SJSA1 (cell line): ENCODE data around the gene TDRD12. TPM values are rescaled to one million over a fixed set of nuclear protein-coding genes. Genes with fewer than 3 reads are reported as not detected.
"Not testable (repeated sequence)": the region's sequence is repeated elsewhere in the genome, so short reads cannot be mapped to it uniquely, and the experiment has no call there.

Experiments
- DNase-seq, 2 experiments: peaks; one replicate each; pipeline ENCODE4 v3.0.0-alpha.2; 2015 to 2020; ENCODE audit warnings: low spot score in 2 of 2, low read depth in 1 of 2
- H3K27ac ChIP-seq: fragments of 250-450 bp; sonication (Bioruptor Pico); 2 replicates; pipeline ENCODE4 v1.5.1; 2020; ENCODE audit warnings: mild to moderate bottlenecking, moderate library complexity
- H3K27me3 ChIP-seq: fragments of 250-450 bp; sonication (Bioruptor Pico); replicated peaks from 2 replicates; pipeline ENCODE4 v1.5.1; 2020; ENCODE audit warnings: mild to moderate bottlenecking, moderate library complexity
- H3K36me3 ChIP-seq: fragments of 250-450 bp; sonication (Bioruptor Pico); 2 replicates; pipeline ENCODE4 v1.5.1; 2020; ENCODE audit warnings: mild to moderate bottlenecking
- H3K4me1 ChIP-seq: fragments of 250-450 bp; sonication (Bioruptor Pico); replicated peaks from 2 replicates; pipeline ENCODE4 v1.6.1; 2021; ENCODE audit warnings: mild to moderate bottlenecking
- H3K4me3 ChIP-seq: fragments of 250-450 bp; sonication (Bioruptor Pico); 2 replicates; pipeline ENCODE4 v1.5.1; 2020; ENCODE audit warnings: mild to moderate bottlenecking
- H3K9me3 ChIP-seq: fragments of 250-450 bp; sonication (Bioruptor Pico); replicated peaks from 2 replicates; pipeline ENCODE4 v1.5.1; 2020; ENCODE audit warnings: mild to moderate bottlenecking
- total RNA-seq: library from RNA; depleted of rRNA; stranded (reverse); fragments of >200 nt; shearing (Covaris generic); gene quantifications from 2 replicates; pipeline ENCODE4 v1.2.3, GENCODE V29; 2014

The TDRD12 gene
- total RNA-seq, 1 experiment from 2014 or later, result 0.05 TPM

DNA sequence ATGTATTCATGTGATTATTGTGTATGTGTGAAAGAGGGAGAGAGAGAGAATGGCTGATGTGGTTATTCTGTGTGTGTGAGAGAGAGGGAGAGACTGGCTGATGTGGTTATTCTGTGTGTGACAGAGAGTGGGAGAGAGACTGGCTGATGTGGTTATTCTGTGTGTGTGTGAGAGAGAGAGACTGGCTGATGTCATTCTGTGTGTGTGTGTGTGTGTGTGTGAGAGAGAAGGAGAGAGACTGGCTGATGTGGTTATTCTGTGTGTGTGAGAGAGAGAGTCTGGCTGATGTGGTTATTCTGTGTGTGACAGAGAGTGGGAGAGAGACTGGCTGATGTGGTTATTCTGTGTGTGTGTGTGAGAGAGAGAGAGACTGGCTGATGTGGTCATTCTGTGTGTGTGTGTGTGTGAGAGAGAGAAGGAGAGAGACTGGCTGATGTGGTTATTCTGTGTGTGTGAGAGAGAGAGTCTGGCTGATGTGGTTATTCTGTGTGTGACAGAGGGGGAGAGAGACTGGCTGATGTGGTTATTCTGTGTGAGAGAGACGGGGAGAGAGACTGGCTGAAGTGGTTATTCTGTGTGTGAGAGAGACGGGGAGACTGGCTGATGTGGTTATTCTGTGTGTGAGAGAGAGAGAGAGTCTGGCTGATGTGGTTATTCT is 26.2 kb downstream of the TDRD12 start:
- not testable (repeated sequence) for H3K4me3 ChIP-seq, DNase-seq, H3K27ac ChIP-seq, H3K9me3 ChIP-seq, H3K4me1 ChIP-seq, H3K36me3 ChIP-seq
- H3K27me3 ChIP-seq, result peaks cover 11% of the 10 kb centered on the region; the same call in 1 of the 2 replicates

DNA sequence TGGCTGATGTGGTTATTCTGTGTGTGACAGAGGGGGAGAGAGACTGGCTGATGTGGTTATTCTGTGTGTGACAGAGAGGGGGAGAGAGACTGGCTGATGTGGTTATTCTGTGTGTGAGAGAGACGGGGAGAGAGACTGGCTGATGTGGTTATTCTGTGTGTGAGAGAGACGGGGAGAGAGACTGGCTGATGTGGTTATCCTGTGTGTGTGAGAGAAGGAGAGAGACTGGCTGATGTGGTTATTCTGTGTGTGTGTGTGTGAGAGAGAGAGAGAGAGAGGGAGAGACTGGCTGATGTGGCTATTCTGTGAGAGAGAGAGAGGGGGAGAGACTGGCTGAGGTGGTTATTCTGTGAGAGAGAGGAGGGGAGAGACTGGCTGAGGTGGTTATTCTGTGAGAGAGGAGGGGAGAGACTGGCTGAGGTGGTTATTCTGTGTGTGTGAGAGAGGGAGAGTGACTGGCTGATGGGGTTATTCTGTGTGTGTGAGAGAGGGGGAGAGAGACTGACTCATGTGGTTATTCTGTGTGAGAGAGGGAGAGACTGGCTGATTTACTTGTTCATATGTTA is 27.1 kb downstream of the TDRD12 start:
- not testable (repeated sequence) for H3K36me3 ChIP-seq, H3K27me3 ChIP-seq, H3K4me3 ChIP-seq, H3K27ac ChIP-seq, H3K4me1 ChIP-seq, H3K9me3 ChIP-seq
- peak in 1 of 2 experiments; percentile 4 for DNase-seq

DNA sequence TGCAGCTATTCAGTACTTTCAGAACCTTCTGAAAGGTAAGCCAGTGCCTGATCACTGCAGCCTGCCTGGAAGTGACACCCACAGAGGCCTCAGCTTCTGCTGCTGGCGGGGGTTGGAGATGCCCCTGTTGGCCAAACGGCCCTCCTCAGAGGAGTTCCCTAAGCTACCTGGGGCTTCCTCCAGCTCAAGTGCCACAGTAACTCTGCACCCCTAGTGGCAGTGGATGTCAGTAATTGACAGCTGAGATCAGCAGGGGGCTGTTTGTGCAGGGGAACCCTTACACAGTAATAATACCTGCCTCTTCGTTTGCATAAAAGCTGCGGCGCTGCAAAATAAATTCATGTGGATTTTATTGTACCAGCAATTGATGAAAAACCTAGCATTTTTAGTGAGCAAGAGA is 28.9 kb downstream of the TDRD12 start:
- DNase-seq, result no peak
- Histone ChIP-seq H3K36me3 (no peaks in the 10 kb centered on the region), H3K27me3 (peaks cover 6% of the 10 kb centered on the region; the same call in 1 of the 2 replicates), H3K9me3 (no peaks in the 10 kb centered on the region), H3K4me3 (no peak overlapping the region), H3K4me1 (no peaks in the 10 kb centered on the region), H3K27ac (no peak overlapping the region)

DNA sequence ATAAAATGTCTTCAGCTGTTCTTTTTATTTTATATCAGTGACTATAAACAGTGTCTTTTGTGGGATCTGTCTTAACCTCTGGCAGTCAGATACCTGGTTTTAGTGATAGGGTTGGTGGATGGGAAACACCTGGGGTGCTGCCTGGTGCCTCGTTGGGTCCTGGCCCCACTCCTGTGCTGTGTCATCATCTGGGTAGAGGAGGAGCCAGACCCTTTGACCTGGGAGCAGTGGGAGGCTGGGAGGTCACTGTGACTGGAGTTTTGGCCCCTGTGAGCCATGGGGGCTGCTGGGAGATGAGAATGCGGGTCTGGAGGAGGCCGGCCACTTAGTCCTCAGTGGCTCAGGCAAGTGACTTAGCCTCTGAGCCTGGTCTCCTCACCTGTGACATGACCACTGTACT is 29.4 kb downstream of the TDRD12 start:
- Histone ChIP-seq H3K9me3 (no peaks in the 10 kb centered on the region), H3K4me3 (no peak overlapping the region), H3K27me3 (peaks cover 8% of the 10 kb centered on the region; the same call in 1 of the 2 replicates), H3K4me1 (no peaks in the 10 kb centered on the region), H3K36me3 (no peaks in the 10 kb centered on the region), H3K27ac (no peak overlapping the region)
- DNase-seq, result no peak

DNA sequence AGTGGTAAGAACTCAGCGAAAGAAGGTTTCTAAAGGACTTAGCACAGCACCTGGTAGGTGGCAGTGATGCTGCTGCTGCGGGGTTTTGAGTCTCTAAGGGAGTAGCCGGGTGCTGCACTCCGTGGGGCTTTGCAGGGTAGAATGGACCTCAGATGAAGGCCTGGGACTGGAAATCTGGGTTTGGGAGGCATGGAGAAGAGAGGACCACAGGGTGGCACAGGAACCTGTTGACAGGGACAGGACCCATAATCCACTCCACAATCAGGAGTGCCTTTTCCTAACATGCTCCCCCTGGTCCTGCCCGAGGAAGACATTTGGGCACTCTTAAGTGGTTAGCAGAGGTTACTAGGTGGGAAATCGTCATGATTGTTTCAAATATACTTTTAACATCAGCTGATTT is 29.8 kb downstream of the TDRD12 start:
- no peaks in the 10 kb centered on the region for H3K36me3 ChIP-seq
- no peak overlapping the region for H3K4me3 ChIP-seq
- H3K27me3 ChIP-seq, result peaks cover 13% of the 10 kb centered on the region; the same call in 1 of the 2 replicates
- H3K27ac ChIP-seq, result no peak overlapping the region
- H3K4me1 ChIP-seq, result no peaks in the 10 kb centered on the region
- no peak for DNase-seq
- no peaks in the 10 kb centered on the region for H3K9me3 ChIP-seq

DNA sequence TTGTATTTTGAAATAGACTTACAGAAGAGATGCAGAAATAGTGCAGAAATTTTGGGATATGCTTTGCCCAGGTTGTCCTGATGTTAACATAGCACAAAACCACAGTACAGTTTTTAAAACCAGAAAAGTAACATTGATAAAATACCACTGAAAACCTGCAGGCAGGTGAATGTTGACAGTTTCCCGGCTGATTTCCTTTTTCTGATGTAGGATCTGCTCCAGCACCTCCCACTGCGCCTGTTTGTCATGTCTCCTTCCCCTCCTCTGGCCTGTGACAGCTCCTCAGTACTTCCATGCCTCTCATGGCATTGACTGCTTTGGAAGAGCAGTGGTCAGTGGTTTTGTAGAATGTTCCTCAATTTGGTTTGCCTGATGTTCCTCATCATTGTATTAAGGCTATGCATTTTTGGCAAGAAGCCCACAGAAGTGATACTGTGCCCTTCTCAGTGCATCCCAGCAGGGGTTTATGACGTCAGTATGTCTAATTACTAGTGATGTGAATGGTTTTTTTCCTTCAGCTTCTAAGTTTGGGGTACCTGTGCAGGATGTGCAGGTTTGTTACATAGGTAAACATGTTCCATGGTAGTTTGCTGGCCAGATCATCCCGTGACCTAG is 31.0 kb downstream of the TDRD12 start:
- peaks cover 21% of the 10 kb centered on the region for H3K27me3 ChIP-seq
- H3K4me3 ChIP-seq, result no peak overlapping the region
- H3K27ac ChIP-seq, result no peak overlapping the region
- H3K36me3 ChIP-seq, result no peaks in the 10 kb centered on the region
- no peak for DNase-seq
- H3K9me3 ChIP-seq, result no peaks in the 10 kb centered on the region
- no peaks in the 10 kb centered on the region for H3K4me1 ChIP-seq

DNA sequence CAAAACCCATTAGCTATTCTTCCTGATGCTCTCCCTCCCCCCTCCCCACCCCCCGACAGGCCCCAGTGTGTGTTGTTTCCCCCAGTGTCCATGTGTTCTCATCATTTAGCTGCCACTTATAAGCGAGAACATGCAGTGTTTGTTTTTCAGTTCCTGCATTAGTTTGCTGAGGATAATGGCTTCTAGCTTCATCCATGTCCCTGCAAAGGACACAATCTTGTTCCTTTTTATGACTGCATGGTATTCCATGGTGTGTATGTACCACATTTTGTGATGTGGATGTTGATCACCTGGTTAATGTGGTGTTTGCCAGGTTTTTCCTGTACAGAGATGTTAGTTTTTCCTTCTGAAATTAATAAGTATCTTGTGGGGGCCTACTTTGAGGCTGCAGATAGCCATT is 31.5 kb downstream of the TDRD12 start:
- no peak overlapping the region for H3K27ac ChIP-seq
- no peaks in the 10 kb centered on the region for H3K36me3 ChIP-seq
- no peak for DNase-seq
- peaks cover 21% of the 10 kb centered on the region for H3K27me3 ChIP-seq
- no peaks in the 10 kb centered on the region for H3K4me1 ChIP-seq
- no peak overlapping the region for H3K4me3 ChIP-seq
- H3K9me3 ChIP-seq, result no peaks in the 10 kb centered on the region

DNA sequence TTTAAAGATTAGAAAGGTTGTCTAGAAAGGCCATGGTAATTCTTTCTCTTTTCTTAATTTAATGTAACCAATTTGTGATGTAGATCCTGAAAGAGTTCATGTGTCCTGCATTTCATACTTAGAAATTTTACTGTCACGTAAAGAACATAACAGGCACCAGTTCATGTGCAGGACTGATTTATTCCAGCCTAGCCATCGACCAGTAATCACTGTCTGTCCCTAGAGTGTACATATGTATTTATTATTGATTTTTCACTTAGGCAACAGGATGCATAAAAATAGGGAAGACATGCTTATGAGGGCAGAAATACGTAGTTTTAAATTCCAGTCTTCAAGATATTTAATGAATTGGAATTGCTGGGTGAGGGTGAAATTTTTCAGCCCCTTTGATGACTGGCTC is 37.6 kb downstream of the TDRD12 start:
- Histone ChIP-seq H3K36me3 (no peaks in the 10 kb centered on the region), H3K27me3 (peaks cover 28% of the 10 kb centered on the region), H3K4me3 (no peak overlapping the region), H3K9me3 (peaks cover 3% of the 10 kb centered on the region; the same call in 1 of the 2 replicates), H3K4me1 (no peaks in the 10 kb centered on the region), H3K27ac (no peak overlapping the region)
- DNase-seq, result no peak

DNA sequence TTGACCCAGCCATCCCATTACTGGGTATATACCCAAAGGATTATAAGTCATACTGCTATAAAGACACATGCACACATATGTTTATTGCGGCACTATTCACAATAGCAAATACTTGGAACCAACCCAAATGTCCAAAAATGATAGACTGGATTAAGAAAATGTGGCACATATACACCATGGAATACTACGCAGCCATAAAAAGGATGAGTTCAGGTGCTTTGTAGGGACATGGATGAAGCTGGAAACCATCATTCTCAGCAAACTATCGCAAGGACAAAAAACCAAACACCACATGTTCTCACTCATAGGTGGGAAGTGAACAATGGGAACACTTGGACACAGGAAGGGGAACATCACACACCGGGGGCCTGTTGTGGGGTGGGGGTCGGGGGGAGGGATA is 45.8 kb downstream of the TDRD12 start:
- not testable (repeated sequence) for H3K4me3 ChIP-seq, H3K4me1 ChIP-seq, H3K27ac ChIP-seq, H3K36me3 ChIP-seq, H3K9me3 ChIP-seq, DNase-seq
- H3K27me3 ChIP-seq, result peaks cover 17% of the 10 kb centered on the region

DNA sequence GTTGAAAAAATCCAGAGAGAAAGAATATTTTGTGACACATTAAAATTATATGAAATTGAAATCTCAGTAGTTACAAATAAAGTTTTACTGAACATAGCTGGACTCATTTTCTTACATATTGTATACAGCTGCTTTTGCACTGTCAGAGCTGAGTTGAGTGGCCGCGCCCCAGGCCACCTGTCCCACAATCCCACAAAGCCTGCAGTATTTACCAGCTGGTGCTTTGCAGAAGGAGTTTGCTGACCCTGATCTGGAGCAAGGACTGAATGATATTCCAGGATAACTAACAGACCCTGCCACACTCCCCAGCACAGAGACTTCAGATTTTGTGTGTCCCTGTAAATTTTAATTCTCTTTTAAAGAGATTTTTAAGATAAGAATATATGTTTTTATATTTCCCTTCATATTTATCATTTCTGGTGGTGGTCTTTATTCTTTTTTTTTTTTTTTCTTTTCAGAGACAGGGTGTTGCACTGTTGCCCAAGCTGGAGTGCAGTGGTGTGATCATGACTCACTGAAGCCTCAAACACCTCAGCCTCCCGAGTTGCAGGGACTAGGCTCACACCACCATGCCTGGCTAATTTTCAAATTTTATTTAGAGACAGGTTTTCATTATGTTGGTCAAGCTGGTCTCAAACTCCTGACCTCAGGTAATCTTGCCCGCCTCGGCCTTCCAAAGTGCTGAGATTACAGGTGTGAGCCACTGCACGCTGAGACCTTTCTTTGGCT is 48.5 kb downstream of the TDRD12 start:
- H3K4me1 ChIP-seq, result no peaks in the 10 kb centered on the region
- H3K4me3 ChIP-seq, result no peak overlapping the region
- DNase-seq, result no peak
- no peak overlapping the region for H3K27ac ChIP-seq
- H3K9me3 ChIP-seq, result no peaks in the 10 kb centered on the region
- peaks cover 16% of the 10 kb centered on the region for H3K27me3 ChIP-seq
- H3K36me3 ChIP-seq, result no peaks in the 10 kb centered on the region

DNA sequence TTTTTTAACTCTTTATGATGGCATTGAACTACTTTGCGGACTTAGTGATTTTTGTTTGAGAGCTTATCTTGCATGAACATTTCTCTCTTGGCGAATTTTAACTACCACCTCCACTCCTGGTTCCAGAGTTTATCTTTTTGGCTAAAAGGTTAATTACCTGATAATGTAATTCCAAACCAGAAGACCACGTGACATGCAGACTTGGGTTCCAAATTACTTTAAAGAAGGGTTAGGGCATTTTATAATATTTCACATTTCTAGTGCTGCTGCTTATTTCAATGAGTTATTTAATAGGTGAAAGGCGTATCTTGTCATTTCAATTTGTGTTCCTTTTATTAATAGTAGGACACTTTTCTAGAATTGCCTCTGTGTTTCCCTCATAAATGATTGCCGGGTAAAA is 52.0 kb downstream of the TDRD12 start:
- Histone ChIP-seq H3K4me3 (no peak overlapping the region), H3K36me3 (no peaks in the 10 kb centered on the region), H3K4me1 (no peaks in the 10 kb centered on the region), H3K27ac (no peak overlapping the region), H3K9me3 (no peaks in the 10 kb centered on the region), H3K27me3 (peaks cover 16% of the 10 kb centered on the region)
- DNase-seq, result no peak

DNA sequence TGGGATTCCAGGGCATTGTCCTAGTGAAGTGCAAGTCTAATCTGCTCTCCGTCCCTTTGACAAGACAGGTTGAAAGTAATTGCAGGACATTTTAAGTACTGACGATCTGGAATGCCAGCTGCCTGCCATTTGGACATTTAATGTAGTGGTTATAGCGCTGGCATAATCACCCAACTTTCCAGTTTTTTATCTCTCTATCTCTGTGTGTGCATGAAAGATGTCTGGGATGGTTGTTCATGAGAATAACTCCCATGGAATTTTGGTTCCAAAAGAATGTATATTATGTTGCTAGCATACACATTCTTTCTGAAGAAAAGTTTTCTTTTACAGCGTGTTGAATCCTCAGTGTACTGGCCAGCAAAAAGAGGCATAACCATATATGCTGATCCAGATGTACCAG is 53.6 kb downstream of the TDRD12 start:
- no peak for DNase-seq
- Histone ChIP-seq H3K9me3 (no peaks in the 10 kb centered on the region), H3K4me3 (no peak overlapping the region), H3K36me3 (no peaks in the 10 kb centered on the region), H3K27ac (no peak overlapping the region), H3K27me3 (peaks cover 16% of the 10 kb centered on the region), H3K4me1 (no peaks in the 10 kb centered on the region)

DNA sequence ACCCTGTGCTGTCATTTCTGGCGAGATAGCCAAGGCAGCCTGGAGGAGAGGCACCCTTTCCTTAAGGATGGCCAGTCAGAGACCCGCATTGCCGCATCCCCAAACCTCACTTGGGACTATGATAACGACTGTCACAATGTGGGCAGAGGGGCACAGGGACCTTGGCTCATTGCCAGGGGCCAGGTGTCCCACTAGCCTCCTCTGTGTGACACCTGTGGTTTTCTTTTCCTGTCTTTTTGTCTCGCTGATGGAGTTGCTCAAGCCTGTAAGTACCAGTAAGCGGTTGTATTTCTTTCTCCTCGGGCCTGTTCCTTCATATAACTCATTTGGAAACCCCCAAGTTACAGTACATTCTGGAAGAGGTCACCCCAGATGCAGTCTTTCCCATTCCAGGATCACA is 59.5 kb downstream of the TDRD12 start:
- Histone ChIP-seq H3K4me1 (no peaks in the 10 kb centered on the region), H3K9me3 (no peaks in the 10 kb centered on the region; the same call in 1 of the 2 replicates), H3K36me3 (no peaks in the 10 kb centered on the region), H3K27me3 (peaks cover 3% of the 10 kb centered on the region; the same call in 1 of the 2 replicates), H3K27ac (no peak overlapping the region), H3K4me3 (no peak overlapping the region)
- no peak for DNase-seq

DNA sequence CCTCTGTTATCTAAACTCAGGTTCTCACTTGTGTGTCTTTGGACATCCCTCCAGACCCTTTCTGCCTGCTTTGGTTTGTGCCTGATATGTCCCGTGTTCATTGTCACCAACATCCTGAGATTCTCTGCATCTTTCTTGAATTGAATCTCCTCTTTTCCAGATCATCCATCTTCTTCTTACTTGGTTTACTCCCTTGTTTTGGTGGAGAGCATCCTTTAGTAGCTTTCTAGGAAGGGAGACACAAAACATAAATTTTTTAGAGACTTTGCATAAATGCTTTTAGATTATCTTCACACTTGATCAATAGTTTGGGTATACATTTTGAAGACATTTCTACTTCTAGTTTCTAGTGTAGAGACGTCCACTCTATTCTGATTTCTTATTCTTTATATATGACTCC is 61.7 kb downstream of the TDRD12 start:
- no peaks in the 10 kb centered on the region for H3K36me3 ChIP-seq
- H3K9me3 ChIP-seq, result no peaks in the 10 kb centered on the region; the same call in 1 of the 2 replicates
- H3K4me1 ChIP-seq, result no peaks in the 10 kb centered on the region
- no peak overlapping the region for H3K4me3 ChIP-seq
- peaks cover 4% of the 10 kb centered on the region; the same call in 1 of the 2 replicates for H3K27me3 ChIP-seq
- no peak overlapping the region for H3K27ac ChIP-seq
- no peak for DNase-seq
